ENCODE data around the gene ANKMY1. TPM values are rescaled to one million over a fixed set of nuclear protein-coding genes. Genes with fewer than 3 reads are reported as not detected.

Gene ANKMY1
- total and polyA plus RNA-seq, 2 of the 8 experiments (the other 6 are each of a cell fraction or from before 2014, with no cell fraction given): 4.5 to 4.8 TPM

GRCh38 chr2:240573516-240574385, 16.0 kb upstream of the ANKMY1 start (continued):
- TF ChIP-seq FOSL1 (IDR thresholded peaks at IDR 0.05; ENCODE audit: insufficient read depth, low read depth, low read length) (no peak), KDM4A (IDR thresholded peaks at IDR 0.05; ENCODE audit: low read depth, low read length, severe bottlenecking) (no peak), ASH2L (IDR thresholded peaks at IDR 0.05; ENCODE audit: low read length) (no peak), CTBP2 (IDR thresholded peaks at IDR 0.05; ENCODE audit: borderline replicate concordance, insufficient read depth, insufficient read length, low read length) (no peak), CBX5 (IDR thresholded peaks at IDR 0.05; ENCODE audit: low read depth, low read length) (no peak), POLR2A (IDR thresholded peaks at IDR 0.05; ENCODE audit: control extremely low read depth in 1 of 2, low read depth in 2 of 2, low read length in 2 of 2) (no peak), JUND (IDR thresholded peaks at IDR 0.05; ENCODE audit: low read length) (no peak)
